IMR-90 (cell line): ENCODE measurements around the gene VPS11. TPM values are rescaled to one million over a fixed set of nuclear protein-coding genes. Genes with fewer than 3 reads are reported as not detected.

Source experiments
- ATAC-seq: fragments of 200-7000 bp; cut with Tn5 transposase; 2 replicates; pipeline ENCODE4 v1.9.1; 2020; ENCODE audit warnings: low read depth, mild to moderate bottlenecking, moderate library complexity
- BruUV-seq: library from RNA; stranded (reverse); fragments of 400-500 nt; replicated peaks from 2 replicates; lab custom pipeline; 2021; lab: Mats Ljungman, UMichigan
- CTCF ChIA-PET: fragments of 300-600 bp; formaldehyde crosslinking; extraction: SDS; loops from one replicate; lab custom pipeline; 2021; ENCODE audit warnings: antibody characterized with exemption; lab: Yijun Ruan, JAX
- POLR2A ChIA-PET: fragments of 300-600 bp; sonication (Branson Sonifier 250); formaldehyde crosslinking; loops from one replicate; lab custom pipeline; 2022; ENCODE audit warnings: antibody characterized with exemption; ENCODE audit not compliant: unreplicated experiment; lab: Charles Lee
- DNase-seq: peaks from one replicate; pipeline ENCODE4 v3.0.0; 2013
- H2AFZ ChIP-seq: replicated peaks from 2 replicates; pipeline ENCODE3; 2013; ENCODE audit warnings: low read length, mild to moderate bottlenecking; ENCODE audit not compliant: poor library complexity
- H2AK5ac ChIP-seq: 2 replicates; pipeline ENCODE4 v1.6.1; 2013; ENCODE audit warnings: low read depth, low read length, inconsistent platforms
- H2AK9ac ChIP-seq: replicated peaks from 2 replicates; pipeline ENCODE3; 2013; ENCODE audit warnings: mild to moderate bottlenecking, low read depth, low read length, moderate library complexity; ENCODE audit not compliant: poor library complexity
- H2BK120ac ChIP-seq: 2 replicates; pipeline ENCODE4 v1.6.1; 2013; ENCODE audit warnings: low read depth, low read length, inconsistent platforms
- H2BK15ac ChIP-seq: 3 replicates; pipeline ENCODE4 v1.6.1; 2013; ENCODE audit warnings: low read depth, low read length, inconsistent platforms
- H2BK20ac ChIP-seq: 2 replicates; pipeline ENCODE4 v1.6.1; 2013; ENCODE audit warnings: low read depth, mild to moderate bottlenecking, inconsistent platforms, low read length, moderate library complexity
- H2BK5ac ChIP-seq: 2 replicates; pipeline ENCODE4 v1.6.1; 2013; ENCODE audit warnings: mild to moderate bottlenecking, low read depth, low read length, inconsistent platforms; ENCODE audit not compliant: poor library complexity, severe bottlenecking
- H3K14ac ChIP-seq: replicated peaks from 2 replicates; pipeline ENCODE4 v1.6.1; 2013; ENCODE audit warnings: low read depth, low read length, inconsistent platforms
- H3K18ac ChIP-seq: 2 replicates; pipeline ENCODE4 v1.6.1; 2013; ENCODE audit warnings: low read depth, low read length, control low read depth
- H3K23ac ChIP-seq: 2 replicates; pipeline ENCODE4 v1.6.1; 2013; ENCODE audit warnings: low read depth, low read length, inconsistent platforms
- H3K27ac ChIP-seq: 2 replicates; pipeline ENCODE4 v1.5.1; 2013; ENCODE audit warnings: mild to moderate bottlenecking, control low read depth, low read length; ENCODE audit not compliant: insufficient read depth
- H3K27me3 ChIP-seq: 2 replicates; pipeline ENCODE4 v1.6.1; 2013; ENCODE audit warnings: low read length; ENCODE audit not compliant: control insufficient read depth, insufficient read depth
- H3K36me3 ChIP-seq: 2 replicates; pipeline ENCODE4 v1.6.1; 2013; ENCODE audit warnings: low read length, mixed read lengths; ENCODE audit not compliant: control insufficient read depth, insufficient read depth
- H3K4ac ChIP-seq: 2 replicates; pipeline ENCODE4 v1.6.1; 2013; ENCODE audit warnings: low read depth, low read length, inconsistent platforms
- H3K4me1 ChIP-seq: 2 replicates; pipeline ENCODE4 v1.6.1; 2013; ENCODE audit warnings: low read length, mixed read lengths; ENCODE audit not compliant: control insufficient read depth, insufficient read depth
- H3K4me2 ChIP-seq: 2 replicates; pipeline ENCODE4 v1.6.1; 2013; ENCODE audit warnings: low read depth, mild to moderate bottlenecking, control low read depth, low read length, moderate library complexity
- H3K4me3 ChIP-seq: 2 replicates; pipeline ENCODE4 v1.5.1; 2013; ENCODE audit warnings: low read depth, mild to moderate bottlenecking, control low read depth, low read length, moderate library complexity; ENCODE audit not compliant: insufficient read depth
- H3K56ac ChIP-seq: 2 replicates; pipeline ENCODE4 v1.6.1; 2013; ENCODE audit warnings: low read length, inconsistent platforms; ENCODE audit not compliant: insufficient read depth; ENCODE audit errors: extremely low read depth
- H3K79me1 ChIP-seq, 2 experiments: 2 replicates each; pipeline ENCODE4 v1.6.1; 2013; ENCODE audit warnings: low read length in 2 of 2, inconsistent platforms in 1 of 2, low read depth in 1 of 2
- H3K9ac ChIP-seq: 2 replicates; pipeline ENCODE4 v1.6.1; 2013; ENCODE audit warnings: low read depth, low read length, control low read depth
- H3K9me1 ChIP-seq: 2 replicates; pipeline ENCODE4 v1.6.1; 2013; ENCODE audit warnings: low read length, inconsistent platforms; ENCODE audit not compliant: insufficient read depth
- H3K9me3 ChIP-seq: 2 replicates; pipeline ENCODE4 v1.6.1; 2013; ENCODE audit warnings: low read length; ENCODE audit not compliant: control insufficient read depth, insufficient read depth
- H4K20me1 ChIP-seq: 2 replicates; pipeline ENCODE4 v1.6.1; 2013; ENCODE audit warnings: low read length, inconsistent platforms; ENCODE audit not compliant: insufficient read depth
- H4K5ac ChIP-seq: 2 replicates; pipeline ENCODE4 v1.6.1; 2013; ENCODE audit warnings: mild to moderate bottlenecking, low read depth, low read length, control low read depth
- H4K8ac ChIP-seq, 2 experiments: 2 replicates each; pipeline ENCODE4 v1.6.1; 2013; ENCODE audit warnings: low read depth in 2 of 2, low read length in 2 of 2, control low read depth in 1 of 2, inconsistent platforms in 1 of 2
- H4K91ac ChIP-seq: 2 replicates; pipeline ENCODE4 v1.6.1; 2013; ENCODE audit warnings: low read depth, low read length, inconsistent platforms; ENCODE audit not compliant: insufficient read depth
- BHLHE40 ChIP-seq: fragments of 150-350 bp; IDR thresholded peaks from 2 replicates; pipeline ENCODE4 v1.6.1; 2016; ENCODE audit warnings: mild to moderate bottlenecking, low read depth, low read length
- CEBPB ChIP-seq: IDR thresholded peaks from 2 replicates; pipeline ENCODE4 v1.6.1; 2012; ENCODE audit warnings: low read depth, low read length, improper control_type of control experiment
- CHD1 ChIP-seq: IDR thresholded peaks from 2 replicates; pipeline ENCODE4 v1.6.1; 2012; ENCODE audit warnings: low read depth, low read length, improper control_type of control experiment
- FOS ChIP-seq: fragments of 150-350 bp; IDR thresholded peaks from 2 replicates; pipeline ENCODE4 v1.6.1; 2016; ENCODE audit warnings: low read depth, low read length
- MAZ ChIP-seq: IDR thresholded peaks from 2 replicates; pipeline ENCODE4 v1.6.1; 2012; ENCODE audit warnings: low read depth, mild to moderate bottlenecking, low read length, improper control_type of control experiment, moderate library complexity, borderline replicate concordance
- MXI1 ChIP-seq: IDR thresholded peaks from 2 replicates; pipeline ENCODE4 v1.6.1; 2012; ENCODE audit warnings: low read depth, mild to moderate bottlenecking, low read length, moderate library complexity, borderline replicate concordance
- NFE2L2 ChIP-seq: fragments of 150-350 bp; IDR thresholded peaks from 2 replicates; pipeline ENCODE4 v1.6.1; 2016; ENCODE audit warnings: low read depth, mild to moderate bottlenecking, low read length
- RAD21 ChIP-seq: IDR thresholded peaks from 2 replicates; pipeline ENCODE4 v1.6.1; 2012; ENCODE audit warnings: low read length, improper control_type of control experiment
- RFX5 ChIP-seq: IDR thresholded peaks from 2 replicates; pipeline ENCODE4 v1.8.0; 2012; ENCODE audit warnings: low read depth, mild to moderate bottlenecking, low read length, moderate library complexity
- SMC3 ChIP-seq: fragments of 150-350 bp; IDR thresholded peaks from 2 replicates; pipeline ENCODE4 v1.6.1; 2016; ENCODE audit warnings: low read depth, mild to moderate bottlenecking, antibody characterized with exemption, low read length, moderate library complexity
- WGBS, 2 experiments: methylation state at CpG; one replicate each; pipeline versions ENCODE4 v1.1.5 to v1.1.7; 2013; ENCODE audit warnings: missing lambda C conversion rate in 2 of 2; ENCODE audit not compliant: insufficient read length in 1 of 2; ENCODE audit errors: extremely low coverage in 2 of 2; 5-methylcytosine and 5-hydroxymethylcytosine counted together
- dilution Hi-C: fragments of 300-500 bp; cut with HindIII; formaldehyde crosslinking; loops from one replicate; pipeline ENCODE4 v1.14.3; 2018; ENCODE audit warnings: low sequenced_read_pairs; ENCODE audit not compliant: unreplicated experiment
- in situ Hi-C: fragments of 300-500 bp; cut with MboI; formaldehyde crosslinking; loops from 3 replicates; pipeline ENCODE4 v1.14.3; 2019; ENCODE audit warnings: low sequenced_read_pairs, inconsistent platforms, mixed read lengths
- intact Hi-C: fragments of 100-400 bp; cut with micrococcal nuclease; formaldehyde crosslinking; loops from 2 replicates; pipeline ENCODE4 v1.10.0; 2022
- polyA plus RNA-seq, 3 experiments: library from polyadenylated mRNA; depleted of rRNA; stranded (reverse); fragments of >200 nt; gene quantifications; 2 replicates each; pipeline ENCODE4 v1.2.3, GENCODE V29; 2012; ENCODE audit warnings: low replicate concordance in 1 of 3
- total RNA-seq: library from RNA; depleted of rRNA; stranded (reverse); fragments of >200 nt; gene quantifications from 2 replicates; pipeline ENCODE4 v1.2.3, GENCODE V29; 2012
- TF ChIP-seq, protein P1 (sequence below): fragments of 150-350 bp; IDR thresholded peaks from 2 replicates; pipeline ENCODE4 v1.6.1; 2016; ENCODE audit warnings: low read depth, mild to moderate bottlenecking, low read length, moderate library complexity, borderline replicate concordance
- TF ChIP-seq, protein P2 (sequence below): fragments of 150-350 bp; IDR thresholded peaks from 2 replicates; pipeline ENCODE4 v1.6.1; 2017; ENCODE audit warnings: mild to moderate bottlenecking, antibody characterized with exemption, low read length, low read depth

The VPS11 gene
- total and polyA plus RNA-seq, 2 of the 4 experiments (the other 2 are of a cell fraction): 19.7 to 30.5 TPM

DNA sequence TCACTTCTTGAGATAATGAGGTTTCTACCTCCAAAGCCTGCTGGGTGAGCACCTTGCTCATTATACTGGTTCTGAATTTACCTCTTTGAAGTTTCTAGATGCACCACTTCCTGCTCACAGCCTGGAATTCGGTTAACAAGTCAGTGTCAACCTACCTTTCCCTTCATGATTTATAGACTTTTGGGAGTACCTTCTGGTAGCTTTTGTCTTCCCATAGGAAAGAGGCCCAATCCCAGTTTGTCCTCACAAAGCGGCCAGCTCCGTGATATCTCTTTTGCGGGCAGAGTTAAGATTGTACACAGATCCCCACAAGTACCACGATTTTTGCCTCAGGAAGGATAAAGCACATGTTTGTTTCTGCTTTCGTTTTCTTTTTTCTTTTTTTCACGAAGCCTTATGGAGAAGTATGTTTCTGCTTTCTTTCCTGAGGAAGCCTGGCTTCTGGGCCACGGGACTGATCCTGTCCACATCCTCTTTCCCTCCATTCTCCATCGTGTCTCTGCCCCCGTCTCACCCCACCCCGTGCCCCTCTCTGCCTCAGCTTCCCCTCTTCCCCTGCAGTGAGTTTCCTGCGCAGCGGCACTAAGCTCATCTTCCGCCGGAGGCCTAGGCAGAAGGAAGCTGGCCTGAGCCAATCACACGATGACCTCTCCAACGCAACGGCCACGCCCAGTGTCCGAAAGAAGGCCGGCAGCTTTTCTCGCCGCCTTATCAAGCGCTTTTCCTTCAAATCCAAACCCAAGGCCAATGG, 48.0 kb downstream of the VPS11 start:
- no peaks in the 10 kb centered on the region for H4K20me1 ChIP-seq
- no peaks in the 10 kb centered on the region for H3K9me3 ChIP-seq
- no peak overlapping the region for H3K56ac ChIP-seq
- CTCF ChIA-PET: interaction anchor here (0.6 kb wide), 1 partner anchor 81 kb away, joined by 3 read pairs; no protein-coding TSS in a partner anchor
- H3K9me1 ChIP-seq: peaks cover 3% of the 10 kb centered on the region; the same call in 1 of the 2 replicates
- peaks cover 0 to 3% of the 10 kb centered on the region in 2 experiments; a peak in 1 of 4 replicates for H3K79me1 ChIP-seq
- H3K36me3 ChIP-seq: peaks cover 34% of the 10 kb centered on the region
- H3K4me1 ChIP-seq: no peaks in the 10 kb centered on the region; the same call in 1 of the 2 replicates
- H3K18ac ChIP-seq: no peak overlapping the region
- DNase-seq (no peak), ATAC-seq (no peak)
- no peak overlapping the region for H2AFZ ChIP-seq
- no peak overlapping the region for H3K27ac ChIP-seq
- H2BK5ac ChIP-seq: no peak overlapping the region
- no peak overlapping the region for H2AK9ac ChIP-seq
- no peak overlapping the region for H4K5ac ChIP-seq
- no peak overlapping the region for H2BK120ac ChIP-seq
- dilution Hi-C loops: no loop called here
- H3K9ac ChIP-seq: no peak overlapping the region
- no peak overlapping the region for H3K4me3 ChIP-seq
- no peak overlapping the region for H3K23ac ChIP-seq
- H3K4me2 ChIP-seq: no peak overlapping the region
- WGBS, 2 experiments: 83% methylated on average over 17 of the region's 24 CpGs; no CpG with 5 or more reads in 1 of the 2 experiments
- TF ChIP-seq NFE2L2 (no peak), BHLHE40 (no peak), RFX5 (no peak), MXI1 (no peak), MAZ (no peak), CEBPB (no peak), CHD1 (no peak), FOS (no peak), SMC3 (no peak), RAD21 (no peak)
- TF ChIP-seq, protein P1, sequence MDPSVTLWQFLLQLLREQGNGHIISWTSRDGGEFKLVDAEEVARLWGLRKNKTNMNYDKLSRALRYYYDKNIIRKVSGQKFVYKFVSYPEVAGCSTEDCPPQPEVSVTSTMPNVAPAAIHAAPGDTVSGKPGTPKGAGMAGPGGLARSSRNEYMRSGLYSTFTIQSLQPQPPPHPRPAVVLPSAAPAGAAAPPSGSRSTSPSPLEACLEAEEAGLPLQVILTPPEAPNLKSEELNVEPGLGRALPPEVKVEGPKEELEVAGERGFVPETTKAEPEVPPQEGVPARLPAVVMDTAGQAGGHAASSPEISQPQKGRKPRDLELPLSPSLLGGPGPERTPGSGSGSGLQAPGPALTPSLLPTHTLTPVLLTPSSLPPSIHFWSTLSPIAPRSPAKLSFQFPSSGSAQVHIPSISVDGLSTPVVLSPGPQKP: no peak
- TF ChIP-seq, protein P2, sequence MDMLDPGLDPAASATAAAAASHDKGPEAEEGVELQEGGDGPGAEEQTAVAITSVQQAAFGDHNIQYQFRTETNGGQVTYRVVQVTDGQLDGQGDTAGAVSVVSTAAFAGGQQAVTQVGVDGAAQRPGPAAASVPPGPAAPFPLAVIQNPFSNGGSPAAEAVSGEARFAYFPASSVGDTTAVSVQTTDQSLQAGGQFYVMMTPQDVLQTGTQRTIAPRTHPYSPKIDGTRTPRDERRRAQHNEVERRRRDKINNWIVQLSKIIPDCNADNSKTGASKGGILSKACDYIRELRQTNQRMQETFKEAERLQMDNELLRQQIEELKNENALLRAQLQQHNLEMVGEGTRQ: no peak
- H2BK20ac ChIP-seq: no peak overlapping the region
- no peak overlapping the region for H3K14ac ChIP-seq
- H3K27me3 ChIP-seq: no peaks in the 10 kb centered on the region
- no peak overlapping the region for H2BK15ac ChIP-seq
- POLR2A ChIA-PET: no interaction called here
- no peak overlapping the region for H2AK5ac ChIP-seq
- H4K8ac ChIP-seq: no peak overlapping the region
- H3K4ac ChIP-seq: no peak overlapping the region
- in situ Hi-C loops: no loop called here
- BruUV-seq: no TSS peak
- intact Hi-C loops: no loop called here
- no peak overlapping the region for H4K91ac ChIP-seq
